ENCODE measurements around the gene NT5M.
A peak's percentile ranks its signal among the peaks of the same experiment; 100 is the strongest.

The NT5M gene

GRCh38 chr17:17343896-17344506 is 40.8 kb downstream of the NT5M start:
- DNase-seq (ENCODE audit: low read depth), result no peak

- no peak for DNase-seq (ENCODE audit: low read depth)
These were observed 41.5 kb downstream of the NT5M start for GRCh38 chr17:17344507-17345293.

- no peak for DNase-seq (ENCODE audit: low read depth)
These were observed 42.1 kb downstream of the NT5M start for GRCh38 chr17:17345294-17345597.

- no peak for DNase-seq (ENCODE audit: low read depth)
These were observed 42.7 kb downstream of the NT5M start for GRCh38 chr17:17345686-17346427.

DNA sequence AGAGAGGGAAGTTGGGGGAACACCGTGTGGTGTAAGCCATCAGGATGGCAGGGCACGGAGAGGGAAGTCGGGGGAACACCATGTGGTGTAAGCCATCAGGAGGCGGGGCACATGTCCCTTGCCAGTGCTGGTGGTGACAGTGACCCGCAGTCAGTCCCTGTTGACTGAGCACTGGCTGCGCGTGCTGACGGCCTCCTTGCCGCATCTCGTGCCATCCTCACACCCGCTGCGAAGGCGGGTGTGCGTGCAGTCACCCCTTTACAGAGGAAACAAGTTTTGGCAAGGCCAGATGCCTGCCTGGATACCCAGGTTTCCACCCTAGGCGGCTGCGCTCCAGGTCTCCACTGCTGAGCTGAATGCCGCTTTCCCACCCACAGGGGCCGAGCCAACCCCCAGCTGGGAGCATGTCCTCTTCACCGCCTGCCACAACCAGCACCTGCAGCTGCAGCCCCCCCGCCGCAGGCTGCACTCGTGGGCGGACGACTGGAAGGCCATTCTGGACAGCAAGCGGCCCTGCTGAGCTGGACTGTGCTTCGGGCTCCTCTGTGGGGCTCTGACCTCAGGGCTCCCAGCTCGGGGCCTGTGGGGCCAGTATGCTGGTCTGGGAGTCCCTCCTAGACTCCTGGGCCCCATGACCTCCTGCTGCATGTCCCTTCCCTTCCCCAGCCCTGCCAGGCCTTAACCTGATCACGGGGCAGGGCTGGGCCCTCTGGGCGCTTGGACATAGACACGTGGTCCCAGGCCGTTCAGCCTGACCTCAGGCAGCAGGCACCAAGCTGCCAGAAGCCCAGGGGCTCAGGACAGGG is 43.5 kb downstream of the NT5M start:
- DNase-seq (ENCODE audit: low read depth), result no peak

GRCh38 chr17:17347234-17347955 is 44.2 kb downstream of the NT5M start:
- no peak for DNase-seq (ENCODE audit: low read depth)

DNA sequence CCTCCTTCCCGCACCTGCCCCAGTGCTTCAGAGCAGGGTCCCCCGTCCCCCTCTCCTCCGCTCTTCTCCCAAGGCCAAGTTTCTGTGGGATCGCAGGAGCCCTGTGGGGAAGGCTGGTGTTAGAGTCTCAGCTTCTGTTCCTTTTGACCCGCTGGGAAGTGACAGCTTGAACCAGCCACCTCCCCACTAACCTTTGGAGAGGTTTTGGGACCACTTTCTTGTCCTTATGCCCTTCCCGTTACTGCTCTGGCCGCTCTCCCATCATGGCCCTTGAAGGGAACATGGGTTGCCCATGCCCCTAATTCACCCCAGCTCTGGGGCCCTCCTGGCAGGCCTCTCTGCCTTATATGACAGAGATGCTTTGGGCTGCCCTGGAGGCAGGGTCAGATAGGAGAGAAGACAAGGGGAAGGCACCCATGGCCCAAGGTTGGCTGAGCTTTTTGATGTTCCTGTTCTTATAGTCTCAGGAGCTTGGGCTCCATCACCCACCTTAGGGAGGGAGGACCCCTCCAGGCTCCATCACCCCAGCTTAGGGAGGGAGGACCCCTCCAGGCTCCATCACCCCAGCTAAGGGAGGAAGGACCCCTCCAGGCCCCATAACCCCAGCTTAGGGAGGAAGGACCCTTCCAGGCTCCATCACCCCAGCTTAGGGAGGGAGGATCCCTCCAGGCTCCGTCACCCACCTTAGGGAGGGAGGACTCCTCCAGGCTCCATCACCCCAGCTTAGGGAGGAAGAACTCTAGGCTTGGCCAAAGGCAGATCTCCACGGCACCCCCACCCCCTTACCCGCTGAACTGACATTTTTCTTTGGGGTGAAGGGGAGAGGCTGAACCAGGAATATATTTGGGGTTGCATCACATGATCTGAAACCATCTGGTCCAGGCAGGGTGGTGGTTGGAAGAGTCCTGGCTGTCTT is 45.0 kb downstream of the NT5M start:
- no peak for DNase-seq (ENCODE audit: low read depth)

- DNase-seq (ENCODE audit: low read depth), result no peak
These were observed 45.9 kb downstream of the NT5M start for GRCh38 chr17:17348872-17349723.

GRCh38 chr17:17349724-17350106 is 46.5 kb downstream of the NT5M start:
- no peak for DNase-seq (ENCODE audit: low read depth)

DNA sequence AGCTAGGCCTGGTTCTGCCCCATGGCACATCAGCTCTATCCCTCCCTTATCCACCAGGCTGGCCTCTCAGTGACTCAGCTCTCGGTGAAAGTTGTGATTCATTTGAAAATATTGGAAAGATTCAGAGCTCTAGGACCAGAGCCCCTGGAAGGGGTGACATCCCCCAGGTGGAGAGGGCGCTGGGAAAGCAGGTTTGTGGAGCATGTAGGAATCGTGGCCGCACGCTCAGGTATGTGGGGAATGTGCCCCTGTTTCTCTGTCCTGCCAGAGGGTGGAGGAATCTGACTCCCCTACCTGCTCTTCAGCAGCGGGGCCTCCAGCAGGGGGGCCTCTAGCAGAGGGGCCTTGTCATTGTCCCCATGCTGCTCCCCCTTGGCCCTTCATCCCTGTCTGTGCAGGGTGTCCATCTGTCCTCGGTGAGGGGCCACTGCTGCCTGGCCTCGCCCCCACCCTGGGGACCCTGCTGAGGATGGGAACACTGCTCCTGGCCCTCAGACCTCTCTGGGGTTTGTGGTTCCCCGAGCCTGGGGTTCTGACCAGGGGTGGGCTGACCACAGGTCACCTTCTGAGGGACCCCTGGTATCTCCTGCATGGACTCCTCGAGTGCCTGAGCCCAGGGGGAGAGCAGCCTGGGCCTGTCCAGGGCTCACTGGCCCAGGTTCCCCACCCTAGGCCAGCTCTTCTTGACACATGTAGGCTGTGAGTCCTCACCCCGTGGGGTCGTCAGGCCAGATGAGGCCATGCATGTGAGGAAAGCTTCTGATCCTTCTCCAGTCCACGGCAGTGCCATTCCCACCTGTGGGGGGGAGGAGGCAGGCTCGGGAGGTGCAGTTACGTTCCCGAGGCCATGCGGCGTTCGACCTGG is 47.5 kb downstream of the NT5M start:
- no peak for DNase-seq (ENCODE audit: low read depth)

DNA sequence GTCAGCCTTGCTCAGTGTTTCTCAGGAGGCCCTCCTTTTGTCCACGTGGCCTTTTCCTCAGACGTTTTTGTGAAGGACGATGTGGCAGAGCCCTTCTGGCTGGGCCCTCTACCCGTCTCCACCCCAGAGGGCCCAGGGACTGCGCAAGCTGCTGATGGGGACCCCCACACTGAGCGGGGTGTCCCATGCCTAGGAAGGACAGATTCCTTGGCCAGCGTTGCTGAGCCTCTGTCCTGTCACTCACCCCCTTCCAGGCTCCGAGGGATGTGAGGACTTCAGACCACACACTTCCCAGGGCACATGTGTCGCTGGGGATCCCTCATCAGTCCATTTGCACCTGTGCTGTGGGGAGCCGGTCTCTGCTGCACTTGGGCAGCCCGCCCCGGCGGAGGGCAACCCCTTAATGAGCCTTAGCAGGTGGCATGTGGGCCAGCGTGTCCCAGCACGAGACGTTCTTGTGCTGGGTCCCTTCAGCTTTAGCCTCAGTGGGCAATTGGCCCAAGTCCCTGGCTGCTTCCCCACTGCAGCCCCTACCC is 48.3 kb downstream of the NT5M start:
- DNase-seq (ENCODE audit: low read depth), result no peak

- DNase-seq (ENCODE audit: low read depth), result no peak
These were observed 49.0 kb downstream of the NT5M start for GRCh38 chr17:17351901-17352781.

GRCh38 chr17:17352836-17353624 is 49.9 kb downstream of the NT5M start:
- no peak for DNase-seq (ENCODE audit: low read depth)

GRCh38 chr17:17353625-17354484 is 50.7 kb downstream of the NT5M start:
- no peak for DNase-seq (ENCODE audit: low read depth)

DNA sequence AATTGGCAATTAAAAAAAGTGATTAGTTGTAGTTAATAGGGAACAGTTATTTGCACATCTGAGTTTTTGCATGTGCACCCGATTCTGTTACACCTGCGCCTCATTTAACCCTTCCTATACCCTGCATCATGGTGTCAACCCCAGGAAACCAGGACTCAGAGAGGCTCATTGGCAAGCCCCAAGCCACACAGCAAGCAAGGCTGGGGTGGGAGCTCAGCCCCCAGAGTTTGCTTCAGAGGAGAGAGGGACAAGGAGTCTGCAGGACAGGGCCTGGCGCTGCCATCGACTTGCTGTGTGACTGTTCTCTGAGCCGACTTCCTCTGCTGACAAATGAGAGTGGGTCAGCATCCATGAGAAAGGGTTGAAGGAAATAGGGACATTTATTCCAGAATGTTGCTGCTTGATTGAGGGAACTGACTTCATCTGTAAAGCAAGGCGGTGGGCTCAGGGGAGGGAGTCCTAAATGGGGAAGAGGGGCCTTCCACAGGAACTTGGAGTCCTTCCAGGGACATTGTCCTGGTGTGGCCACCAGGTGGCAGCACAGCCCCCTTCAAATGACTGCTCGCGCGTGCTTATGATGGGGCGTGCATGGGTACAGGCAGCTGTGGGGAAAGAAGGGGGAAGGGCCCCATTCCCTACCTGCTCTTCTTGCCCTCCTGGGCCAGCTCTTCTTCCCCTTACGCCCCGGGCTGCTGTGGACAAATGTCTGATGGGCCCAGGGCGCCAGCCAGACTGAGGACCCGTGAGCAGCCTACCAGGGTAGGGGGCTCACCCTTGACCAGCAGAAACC is 51.6 kb downstream of the NT5M start:
- DNase-seq (ENCODE audit: low read depth), result peak; percentile 62

Measured in stimulated activated CD8-positive, alpha-beta memory T cell treated with anti-CD3 and anti-CD28 coated beads, Interleukin-4, amount 100 ng/mL, for 24 hours (primary cell).